B cell (primary cell): ENCODE results near the gene CA5A. TPM values are rescaled to one million over a fixed set of nuclear protein-coding genes. Genes with fewer than 3 reads are reported as not detected.

Experiments
- ATAC-seq: fragments of 200-7000 bp; cut with Tn5 transposase; one replicate; pipeline ENCODE4 v1.10.0; 2021; ENCODE audit warnings: low read depth, mild to moderate bottlenecking, moderate number of reproducible peaks, moderate library complexity
- CTCF ChIA-PET: fragments of 350-600 bp; sonication (Branson Sonifier 250); formaldehyde crosslinking; loops from one replicate; lab custom pipeline; 2021; ENCODE audit warnings: antibody characterized with exemption, inconsistent platforms; lab: Charles Lee
- POLR2A ChIA-PET: fragments of 350-600 bp; sonication (Branson Sonifier 250); formaldehyde crosslinking; loops from one replicate; lab custom pipeline; 2021; ENCODE audit warnings: antibody characterized with exemption; lab: Charles Lee
- DNase-seq: peaks from one replicate; pipeline ENCODE4 v3.0.0; 2013
- H2AFZ ChIP-seq: 2 replicates; pipeline ENCODE4 v1.6.1; 2012; ENCODE audit warnings: mild to moderate bottlenecking, low read depth, low read length; ENCODE audit not compliant: insufficient read depth, poor library complexity, severe bottlenecking
- H3K27ac ChIP-seq, 2 donors: 1 replicate in 1 of 2; 2 replicates in 1 of 2; pipeline ENCODE4 v1.5.1; 2012 to 2013; ENCODE audit warnings: low read length in 2 of 2, mild to moderate bottlenecking in 2 of 2, moderate library complexity in 1 of 2
- H3K27me3 ChIP-seq, 4 experiments: fragments of 200-600 bp in 1 of 4; sonication (generic) in 1 of 4; replicated peaks in 1 of 4; 1 replicate in 2 of 4; 2 replicates in 2 of 4; pipeline versions ENCODE4 v1.6.1 to v1.7.0; 2013 to 2016; ENCODE audit warnings: low read length in 3 of 4, mild to moderate bottlenecking in 2 of 4, mixed read lengths in 1 of 4, moderate library complexity in 1 of 4; ENCODE audit not compliant: insufficient read depth in 4 of 4, control insufficient read depth in 3 of 4; ENCODE audit errors: control extremely low read depth in 1 of 4
- H3K36me3 ChIP-seq, 2 experiments: replicated peaks in 1 of 2; 1 replicate in 1 of 2; 2 replicates in 1 of 2; pipeline versions ENCODE4 v1.6.1 to v1.7.1; 2013; ENCODE audit warnings: low read length in 1 of 2; ENCODE audit not compliant: insufficient read depth in 2 of 2, control insufficient read depth in 1 of 2; ENCODE audit errors: control extremely low read depth in 1 of 2, extremely low read depth in 1 of 2
- H3K4me1 ChIP-seq, 2 donors: fragments of 200-600 bp in 1 of 2; sonication (generic) in 1 of 2; 1 replicate in 1 of 2; 2 replicates in 1 of 2; pipeline versions ENCODE4 v1.5.1 to v1.6.1; 2013 to 2017; ENCODE audit warnings: low read length in 2 of 2; ENCODE audit not compliant: control insufficient read depth in 2 of 2, insufficient read depth in 2 of 2
- H3K4me2 ChIP-seq: replicated peaks from 2 replicates; pipeline ENCODE3; 2012; ENCODE audit warnings: mild to moderate bottlenecking, low read depth, low read length; ENCODE audit not compliant: poor library complexity, severe bottlenecking
- H3K4me3 ChIP-seq, 5 experiments: fragments of 200-600 bp in 1 of 5; sonication (generic) in 1 of 5; 1 replicate in 3 of 5; 2 replicates in 2 of 5; pipeline versions ENCODE4 v1.5.1 to v1.7.0; 2011 to 2016; ENCODE audit warnings: low read length in 4 of 5, mild to moderate bottlenecking in 4 of 5, low read depth in 2 of 5, control low read depth in 1 of 5, moderate library complexity in 1 of 5; ENCODE audit not compliant: insufficient read depth in 1 of 5; ENCODE audit errors: control extremely low read depth in 1 of 5, extremely low read depth in 1 of 5
- H3K79me2 ChIP-seq: fragments of 200-600 bp; sonication (generic); one replicate; pipeline ENCODE4 v1.6.0; 2016; ENCODE audit warnings: low read length; ENCODE audit not compliant: control insufficient read depth, insufficient read depth
- H3K9ac ChIP-seq: fragments of 200-600 bp; sonication (generic); 2 replicates; pipeline ENCODE4 v1.6.1; 2017; ENCODE audit warnings: mild to moderate bottlenecking, low read length, moderate library complexity
- H3K9me3 ChIP-seq, 3 donors: one replicate each; pipeline versions ENCODE4 v1.6.1 to v1.7.1; 2013; ENCODE audit warnings: low read length in 2 of 3; ENCODE audit not compliant: control insufficient read depth in 2 of 3, insufficient read depth in 1 of 3; ENCODE audit errors: control extremely low read depth in 1 of 3
- H4K20me1 ChIP-seq: 2 replicates; pipeline ENCODE4 v1.6.0; 2012; ENCODE audit warnings: mild to moderate bottlenecking, low read length; ENCODE audit not compliant: insufficient read depth, control insufficient read depth, poor library complexity, severe bottlenecking
- H3K27ac Mint-ChIP-seq: one replicate; pipeline ENCODE4 v1.8.0; 2021; ENCODE audit warnings: mixed read lengths
- H3K27me3 Mint-ChIP-seq: one replicate; pipeline ENCODE4 v1.8.0; 2021; ENCODE audit warnings: mixed read lengths
- H3K4me1 Mint-ChIP-seq: one replicate; pipeline ENCODE4 v1.8.0; 2021; ENCODE audit warnings: mixed read lengths
- H3K4me3 Mint-ChIP-seq: one replicate; pipeline ENCODE4 v1.8.0; 2021; ENCODE audit warnings: mixed read lengths
- H3K9me3 Mint-ChIP-seq: one replicate; pipeline ENCODE4 v1.8.0; 2022; ENCODE audit warnings: mixed read lengths; ENCODE audit not compliant: insufficient read depth
- CTCF ChIP-seq: fragments of 200-600 bp; IDR thresholded peaks from one replicate; pipeline ENCODE4 v1.8.0; 2022; ENCODE audit warnings: antibody characterized with exemption, mild to moderate bottlenecking
- EZH2 ChIP-seq: IDR thresholded peaks from 2 replicates; pipeline ENCODE4 v1.6.1; 2012; ENCODE audit warnings: borderline replicate concordance, low read depth, mild to moderate bottlenecking, moderate library complexity, low read length; ENCODE audit not compliant: insufficient read depth, poor library complexity, severe bottlenecking
- WGBS: methylation state at CpG from one replicate; pipeline ENCODE4 v1.1.5; 2013; ENCODE audit warnings: missing lambda C conversion rate; ENCODE audit not compliant: insufficient coverage; 5-methylcytosine and 5-hydroxymethylcytosine counted together
- intact Hi-C: fragments of 100-400 bp; cut with micrococcal nuclease; formaldehyde crosslinking; loops from one replicate; pipeline ENCODE4 v1.10.0; 2022
- polyA plus RNA-seq: library from polyadenylated mRNA; depleted of rRNA; stranded (reverse); fragments of >200 nt; gene quantifications from 2 replicates; pipeline ENCODE4 v1.2.3, GENCODE V29; 2012
- total RNA-seq, 2 donors: library from RNA; stranded (reverse); fragments of 120-200 nt in 1 of 2; gene quantifications; 1 replicate in 1 of 2; 2 replicates in 1 of 2; pipeline versions ENCODE4 v1.2.3 to v1.2.4, GENCODE V29; 2013 to 2022

The CA5A gene
- total and polyA plus RNA-seq, 2 donors (not counting 1 experiment from before 2014, with no cell fraction given): 0.27 TPM; not detected in 1

- peaks cover 16 to 21% of the 10 kb centered on the region in 2 donors for H3K4me1 ChIP-seq
- intact Hi-C loops: no loop called here
- H4K20me1 ChIP-seq: peaks cover 87% of the 10 kb centered on the region
- ATAC-seq: no peak
- H2AFZ ChIP-seq: no peak overlapping the region
- peaks cover 58% of the 10 kb centered on the region for H3K4me1 Mint-ChIP-seq
- peaks cover 99% of the 10 kb centered on the region for H3K79me2 ChIP-seq
- H3K36me3 ChIP-seq: peaks cover 2 to 3% of the 10 kb centered on the region in 2 experiments
- H3K4me2 ChIP-seq: peak overlapping the region; percentile 59
- TF ChIP-seq EZH2 (no peak), CTCF (no peak)
- peak overlapping the region; percentile 62 for H3K27ac Mint-ChIP-seq
- peaks cover 2 to 8% (median 2%) of the 10 kb centered on the region in 3 donors for H3K9me3 ChIP-seq
- no peaks in the 10 kb centered on the region for H3K27me3 ChIP-seq
- no peak for DNase-seq
- peak overlapping the region in 1 of 2 donors; percentile 10 for H3K27ac ChIP-seq
- ChIA-PET CTCF (no interaction called here), POLR2A (interaction anchor here (1.8 kb wide), 1 partner anchor 10 kb away, joined by 4 read pairs; no protein-coding TSS in a partner anchor)
- H3K9ac ChIP-seq: no peak overlapping the region
- no peak overlapping the region for H3K4me3 ChIP-seq
- no peaks in the 10 kb centered on the region for H3K27me3 Mint-ChIP-seq
- no peaks in the 10 kb centered on the region for H3K9me3 Mint-ChIP-seq
- WGBS: 75% methylated on average over 2 of the region's 5 CpGs
- H3K4me3 Mint-ChIP-seq: peak overlapping the region; percentile 73
Observed at GRCh38 chr16:87966064-87966645, 29.8 kb upstream of the CA5A start.

- H3K9me3 ChIP-seq: peaks cover 0 to under 1% (median 0%) of the 10 kb centered on the region in 3 donors
- TF ChIP-seq CTCF (no peak), EZH2 (no peak)
- H3K9ac ChIP-seq: no peak overlapping the region
- Mint-ChIP-seq H3K9me3 (no peaks in the 10 kb centered on the region), H3K4me3 (no peak overlapping the region), H3K27ac (peak overlapping the region; percentile 62), H3K27me3 (no peaks in the 10 kb centered on the region), H3K4me1 (peaks cover 61% of the 10 kb centered on the region)
- H3K4me1 ChIP-seq: peaks cover 18 to 22% of the 10 kb centered on the region in 2 donors
- ChIA-PET CTCF (no interaction called here), POLR2A (no interaction called here)
- no peaks in the 10 kb centered on the region for H3K36me3 ChIP-seq
- DNase-seq (no peak), ATAC-seq (no peak)
- WGBS: 94% methylated on average over 11 of the region's 11 CpGs
- H3K4me3 ChIP-seq: no peak overlapping the region
- H3K4me2 ChIP-seq: no peak overlapping the region
- H4K20me1 ChIP-seq: peaks cover 93% of the 10 kb centered on the region
- intact Hi-C loops: no loop called here
- H3K79me2 ChIP-seq: peaks cover 99% of the 10 kb centered on the region
- no peaks in the 10 kb centered on the region for H3K27me3 ChIP-seq
- H3K27ac ChIP-seq: no peak overlapping the region
- no peak overlapping the region for H2AFZ ChIP-seq
Observed at GRCh38 chr16:87965417-87965816, 29.1 kb upstream of the CA5A start.
